HepG2 (cell line): ENCODE measurements around the gene TOM1L2. TPM values are rescaled to one million over a fixed set of nuclear protein-coding genes. Genes with fewer than 3 reads are reported as not detected.
A peak's percentile ranks its signal among the peaks of the same experiment; 100 is the strongest.

Source experiments
- ETV5 ChIP-seq: IDR thresholded peaks from 2 replicates; pipeline ENCODE4 v1.6.1; 2018; ENCODE audit warnings: missing biosample characterization, missing genetic modification reagents, inconsistent platforms, borderline replicate concordance
- HNF4A ChIP-seq: sonication (generic); formaldehyde crosslinking; IDR thresholded peaks from 2 replicates; pipeline ENCODE4 v1.4.0; 2020; ENCODE audit warnings: missing genetic modification reagents
- NR2F1 ChIP-seq, 2 experiments: fragments of 450-650 bp in 1 of 2; formaldehyde crosslinking in 1 of 2; IDR thresholded peaks; 2 replicates each; pipeline versions ENCODE4 v1.5.0 to v1.6.1; 2016 to 2020; ENCODE audit warnings: mild to moderate bottlenecking in 1 of 2, missing compliant biosample characterization in 1 of 2, missing genetic modification reagents in 1 of 2, moderate library complexity in 1 of 2
- PLRG1 ChIP-seq: fragments of 450-650 bp; conservative IDR thresholded peaks from 2 replicates; pipeline ENCODE4 v1.6.1; 2016
- RXRA ChIP-seq: sonication (generic); formaldehyde crosslinking; IDR thresholded peaks from 2 replicates; pipeline ENCODE4 v1.5.1; 2020; ENCODE audit warnings: missing genetic modification reagents
- SOX13 ChIP-seq, 3 experiments: fragments of 450-650 bp in 1 of 3; sonication (generic) in 1 of 3; formaldehyde crosslinking in 1 of 3; IDR thresholded peaks in 2 of 3; conservative IDR thresholded peaks in 1 of 3; 2 replicates each; pipeline versions ENCODE4 v1.5.0 to v1.6.1; 2016 to 2020; ENCODE audit warnings: antibody characterized with exemption in 1 of 3, mild to moderate bottlenecking in 1 of 3, missing compliant biosample characterization in 1 of 3, missing genetic modification reagents in 1 of 3, moderate library complexity in 1 of 3
- TAF15 ChIP-seq: fragments of 200-400 bp; formaldehyde crosslinking; IDR thresholded peaks from one replicate; pipeline ENCODE4 v1.6.1; 2018; ENCODE audit warnings: mild to moderate bottlenecking, low read depth, low read length; ENCODE audit not compliant: poor library complexity, severe bottlenecking
- ZHX2 ChIP-seq, 2 experiments: sonication (generic) in 1 of 2; formaldehyde crosslinking in 1 of 2; IDR thresholded peaks; 2 replicates each; pipeline versions ENCODE4 v1.6.1 to v1.9.0; 2014 to 2022; ENCODE audit warnings: antibody characterized with exemption in 1 of 2, borderline replicate concordance in 1 of 2, inconsistent platforms in 1 of 2, low read depth in 1 of 2, missing genetic modification reagents in 1 of 2
- ZNF318 ChIP-seq: sonication (generic); formaldehyde crosslinking; IDR thresholded peaks from 2 replicates; pipeline ENCODE4 v1.4.0; 2020; ENCODE audit warnings: mild to moderate bottlenecking, missing genetic modification reagents
- ZNF34 ChIP-seq: sonication (generic); formaldehyde crosslinking; IDR thresholded peaks from 2 replicates; pipeline ENCODE4 v1.4.0; 2020; ENCODE audit warnings: mild to moderate bottlenecking, missing genetic modification reagents, borderline replicate concordance
- ZNF44 ChIP-seq: sonication (generic); formaldehyde crosslinking; IDR thresholded peaks from 2 replicates; pipeline ENCODE4 v1.5.1; 2020; ENCODE audit warnings: mild to moderate bottlenecking, missing genetic modification reagents
- ZNF776 ChIP-seq: sonication (generic); formaldehyde crosslinking; IDR thresholded peaks from 2 replicates; pipeline ENCODE4 v1.4.0; 2020; ENCODE audit warnings: mild to moderate bottlenecking, missing genetic modification reagents
- ZNF780A ChIP-seq: sonication (generic); formaldehyde crosslinking; IDR thresholded peaks from 2 replicates; pipeline ENCODE4 v1.8.0; 2022; ENCODE audit warnings: mild to moderate bottlenecking, missing genetic modification reagents, moderate library complexity
- polyA plus RNA-seq, 8 experiments: library from polyadenylated mRNA; depleted of rRNA in 3 of 8; stranded (reverse) in 7 of 8; unstranded in 1 of 8; fragments of >200 nt; fragmentation: Illumina TruSeq in 4 of 8; extraction: Trizol in 4 of 8; gene quantifications; 2 replicates each; pipeline versions ENCODE4 v1.2.1 to v1.2.3, GENCODE V29; 2011 to 2016; ENCODE audit warnings: low read depth in 4 of 8, missing spikeins in 1 of 8, mixed read lengths in 1 of 8; ENCODE audit not compliant: insufficient read depth in 1 of 8
- total RNA-seq, 5 experiments: library from RNA; depleted of rRNA; stranded (reverse); fragments of >200 nt; fragmentation: Illumina TruSeq; extraction: Trizol; gene quantifications; 2 replicates each; pipeline ENCODE4 v1.2.3, GENCODE V29; 2016; ENCODE audit warnings: low read depth in 1 of 5

Gene TOM1L2
- total and polyA plus RNA-seq, 2 of the 13 experiments (the other 11 are each of a cell fraction or from before 2014, with no cell fraction given), result 4.7 to 7.4 TPM

GRCh38 chr17:17812211-17813054 is 159.8 kb downstream of the TOM1L2 start (continued):
- TF ChIP-seq ZNF44 (CRISPR knock-in tag) (no peak), PLRG1 (no peak), ZNF34 (CRISPR knock-in tag) (no peak), ZNF318 (CRISPR knock-in tag) (0 out of 2 replicates have a peak, but pooled peaks have one; percentile 51), ETV5 (CRISPR knock-in tag) (no peak), NR2F1 (CRISPR knock-in tag; IDR thresholded peaks at IDR 0.05) (peak; percentile 76 to 89), ZNF776 (no peak), ZHX2 (IDR thresholded peaks at IDR 0.05; ENCODE audit: low read depth) (no peak), ZHX2 (CRISPR knock-in tag; IDR thresholded peaks at IDR 0.05; ENCODE audit: borderline replicate concordance) (no peak), ZNF780A (CRISPR knock-in tag) (no peak), TAF15 (no peak), SOX13 (IDR thresholded peaks at IDR 0.05) (no peak), SOX13 (CRISPR knock-in tag; conservative IDR thresholded peaks at IDR 0.05 in 1 of 2, IDR thresholded peaks at IDR 0.05 in 1 of 2) (no peak), HNF4A (CRISPR knock-in tag) (peak; percentile 57), RXRA (CRISPR knock-in tag) (peak; percentile 80)
